SK-N-SH treated with all-trans-retinoic acid at 6 μM for 48 hours (cell line): ENCODE results near the gene TREX2.
A peak's percentile ranks its signal among the peaks of the same experiment; 100 is the strongest.

Experiments used
- ATAC-seq: fragments of 200-7000 bp; cut with Tn5 transposase; 3 replicates; pipeline ENCODE4 v1.9.1; 2020; ENCODE audit warnings: mild to moderate bottlenecking, moderate library complexity
- ARNTL ChIP-seq: fragments of 450-650 bp; formaldehyde crosslinking; IDR thresholded peaks from 2 replicates; pipeline ENCODE4 v1.5.0; 2020; ENCODE audit warnings: low read depth, mild to moderate bottlenecking, moderate library complexity, borderline replicate concordance
- BACH2 ChIP-seq: fragments of 250-450 bp; sonication (Bioruptor Pico); IDR thresholded peaks from 2 replicates; pipeline ENCODE4 v1.9.0; 2021; ENCODE audit warnings: mild to moderate bottlenecking, borderline replicate concordance
- CSDC2 ChIP-seq: fragments of 250-450 bp; sonication (Bioruptor Pico); IDR thresholded peaks from 2 replicates; pipeline ENCODE4 v1.5.0; 2020; ENCODE audit warnings: mild to moderate bottlenecking, moderate library complexity
- ESRRG ChIP-seq: fragments of 250-450 bp; sonication (Bioruptor Pico); IDR thresholded peaks from 2 replicates; pipeline ENCODE4 v1.6.1; 2021; ENCODE audit warnings: mild to moderate bottlenecking
- GLIS3 ChIP-seq: fragments of 250-450 bp; sonication (Bioruptor Pico); IDR thresholded peaks from 2 replicates; pipeline ENCODE4 v1.5.0; 2020; ENCODE audit warnings: mild to moderate bottlenecking, moderate library complexity
- ISL1 ChIP-seq: fragments of 250-450 bp; sonication (Bioruptor Pico); IDR thresholded peaks from 2 replicates; pipeline ENCODE4 v2.1.2; 2022; ENCODE audit warnings: mild to moderate bottlenecking, moderate library complexity
- OSR1 ChIP-seq: fragments of 250-450 bp; sonication (Bioruptor Pico); IDR thresholded peaks from 2 replicates; pipeline ENCODE4 v1.8.0; 2022; ENCODE audit warnings: moderate library complexity, mild to moderate bottlenecking, inconsistent platforms
- PPARA ChIP-seq: fragments of 250-450 bp; sonication (Bioruptor Pico); IDR thresholded peaks from 2 replicates; pipeline ENCODE4 v1.5.0; 2020; ENCODE audit warnings: mild to moderate bottlenecking, borderline replicate concordance
- RARB ChIP-seq: fragments of 250-450 bp; sonication (Bioruptor Pico); IDR thresholded peaks from 2 replicates; pipeline ENCODE4 v1.8.0; 2021; ENCODE audit warnings: mild to moderate bottlenecking, moderate library complexity
- SNAI2 ChIP-seq: fragments of 250-450 bp; sonication (Bioruptor Pico); IDR thresholded peaks from 2 replicates; pipeline ENCODE4 v1.5.0; 2020; ENCODE audit warnings: mild to moderate bottlenecking, moderate library complexity
- TCF4 ChIP-seq: fragments of 250-450 bp; sonication (Bioruptor Pico); IDR thresholded peaks from 2 replicates; pipeline ENCODE4 v1.8.0; 2021; ENCODE audit warnings: mild to moderate bottlenecking, moderate library complexity, borderline replicate concordance
- TOX ChIP-seq: fragments of 250-450 bp; sonication (Bioruptor Pico); IDR thresholded peaks from 2 replicates; pipeline ENCODE4 v1.8.0; 2021; ENCODE audit warnings: mild to moderate bottlenecking, moderate library complexity, borderline replicate concordance
- ZC3H10 ChIP-seq: fragments of 250-450 bp; sonication (Bioruptor Pico); IDR thresholded peaks from 2 replicates; pipeline ENCODE4 v1.5.1; 2021; ENCODE audit warnings: mild to moderate bottlenecking, moderate library complexity
- ZFP3 ChIP-seq: fragments of 250-450 bp; sonication (Bioruptor Pico); IDR thresholded peaks from 2 replicates; pipeline ENCODE4 v1.5.0; 2020; ENCODE audit warnings: mild to moderate bottlenecking, moderate library complexity
- ZFP30 ChIP-seq: fragments of 450-650 bp; formaldehyde crosslinking; IDR thresholded peaks from 2 replicates; pipeline ENCODE4 v1.5.0; 2022; ENCODE audit warnings: mild to moderate bottlenecking, moderate library complexity
- ZNF70 ChIP-seq: fragments of 450-650 bp; formaldehyde crosslinking; IDR thresholded peaks from 2 replicates; pipeline ENCODE4 v1.5.0; 2020; ENCODE audit warnings: mild to moderate bottlenecking, moderate library complexity
- ZNF8 ChIP-seq: fragments of 450-650 bp; formaldehyde crosslinking; IDR thresholded peaks from 2 replicates; pipeline ENCODE4 v1.5.0; 2020; ENCODE audit warnings: mild to moderate bottlenecking, moderate library complexity
- TF ChIP-seq, protein P1 (sequence below): fragments of 250-450 bp; sonication (Bioruptor Pico); IDR thresholded peaks from 2 replicates; pipeline ENCODE4 v1.8.0; 2020; ENCODE audit warnings: mild to moderate bottlenecking, moderate library complexity, borderline replicate concordance
- TF ChIP-seq, protein P2 (sequence below): fragments of 250-450 bp; sonication (Bioruptor Pico); IDR thresholded peaks from 2 replicates; pipeline ENCODE4 v1.5.1; 2020; ENCODE audit warnings: low read depth, mild to moderate bottlenecking, moderate library complexity
- TF ChIP-seq, protein P3 (sequence below): fragments of 250-450 bp; sonication (Bioruptor Pico); IDR thresholded peaks from 2 replicates; pipeline ENCODE4 v1.5.1; 2021; ENCODE audit warnings: mild to moderate bottlenecking, moderate library complexity

Gene TREX2

DNA sequence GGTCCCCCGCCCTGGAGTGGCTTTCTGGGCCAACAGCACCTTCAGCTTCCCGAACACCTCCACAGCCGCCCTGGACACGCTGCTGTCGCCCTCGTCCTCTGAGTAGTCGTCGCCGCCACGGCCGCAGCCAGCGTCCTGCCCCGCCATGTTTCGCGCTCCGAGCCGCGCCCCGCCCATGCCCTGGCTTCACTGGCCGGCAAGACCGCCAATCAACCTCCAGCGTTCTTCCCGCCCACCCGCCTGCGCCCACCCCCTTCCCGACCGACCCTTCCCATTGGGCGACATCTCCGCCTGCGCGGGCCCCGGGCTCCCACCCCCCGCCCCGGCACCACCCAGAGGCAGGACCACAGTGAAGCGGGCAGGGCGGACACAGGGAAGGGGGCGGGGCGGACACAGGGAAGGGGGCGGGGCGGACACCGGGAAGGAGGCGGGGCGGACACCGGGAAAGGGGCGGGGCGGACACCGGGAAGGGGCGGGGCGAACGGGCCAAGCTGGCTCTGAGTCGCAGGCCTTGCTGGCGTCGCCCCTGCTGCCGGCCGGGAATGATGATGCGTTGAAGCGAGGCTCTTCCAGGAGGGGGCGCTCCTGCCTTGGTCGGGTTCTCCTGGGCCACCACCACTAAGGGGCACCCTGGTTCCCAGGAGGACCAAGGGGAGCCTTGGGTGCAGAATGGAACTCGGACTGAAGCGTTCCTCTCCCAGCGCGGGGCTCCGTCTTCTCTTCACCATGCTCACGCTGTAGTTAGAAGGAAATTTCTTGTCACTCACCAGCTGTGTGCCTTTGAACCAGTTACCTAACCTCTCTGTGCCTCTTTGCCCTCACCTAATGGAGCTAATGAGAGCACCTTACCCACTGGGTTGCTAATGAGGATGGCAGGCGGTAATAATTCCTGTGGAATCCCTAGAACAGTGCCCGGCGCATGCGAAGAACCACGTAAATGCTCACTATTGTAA, 24.8 kb upstream of the TREX2 start, which contains the start of gene HAUS7:
TSS of gene HAUS7 (minus strand) at position 166 of the 953 bp plus-strand sequence. CDS start at position 147, 19 bp downstream.
- ATAC-seq = peak; percentile 84
- TF ChIP-seq GLIS3 (CRISPR knock-in tag) = no peak
- TF ChIP-seq, protein P1, sequence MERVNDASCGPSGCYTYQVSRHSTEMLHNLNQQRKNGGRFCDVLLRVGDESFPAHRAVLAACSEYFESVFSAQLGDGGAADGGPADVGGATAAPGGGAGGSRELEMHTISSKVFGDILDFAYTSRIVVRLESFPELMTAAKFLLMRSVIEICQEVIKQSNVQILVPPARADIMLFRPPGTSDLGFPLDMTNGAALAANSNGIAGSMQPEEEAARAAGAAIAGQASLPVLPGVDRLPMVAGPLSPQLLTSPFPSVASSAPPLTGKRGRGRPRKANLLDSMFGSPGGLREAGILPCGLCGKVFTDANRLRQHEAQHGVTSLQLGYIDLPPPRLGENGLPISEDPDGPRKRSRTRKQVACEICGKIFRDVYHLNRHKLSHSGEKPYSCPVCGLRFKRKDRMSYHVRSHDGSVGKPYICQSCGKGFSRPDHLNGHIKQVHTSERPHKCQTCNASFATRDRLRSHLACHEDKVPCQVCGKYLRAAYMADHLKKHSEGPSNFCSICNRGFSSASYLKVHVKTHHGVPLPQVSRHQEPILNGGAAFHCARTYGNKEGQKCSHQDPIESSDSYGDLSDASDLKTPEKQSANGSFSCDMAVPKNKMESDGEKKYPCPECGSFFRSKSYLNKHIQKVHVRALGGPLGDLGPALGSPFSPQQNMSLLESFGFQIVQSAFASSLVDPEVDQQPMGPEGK (CRISPR knock-in tag) = no peak

DNA sequence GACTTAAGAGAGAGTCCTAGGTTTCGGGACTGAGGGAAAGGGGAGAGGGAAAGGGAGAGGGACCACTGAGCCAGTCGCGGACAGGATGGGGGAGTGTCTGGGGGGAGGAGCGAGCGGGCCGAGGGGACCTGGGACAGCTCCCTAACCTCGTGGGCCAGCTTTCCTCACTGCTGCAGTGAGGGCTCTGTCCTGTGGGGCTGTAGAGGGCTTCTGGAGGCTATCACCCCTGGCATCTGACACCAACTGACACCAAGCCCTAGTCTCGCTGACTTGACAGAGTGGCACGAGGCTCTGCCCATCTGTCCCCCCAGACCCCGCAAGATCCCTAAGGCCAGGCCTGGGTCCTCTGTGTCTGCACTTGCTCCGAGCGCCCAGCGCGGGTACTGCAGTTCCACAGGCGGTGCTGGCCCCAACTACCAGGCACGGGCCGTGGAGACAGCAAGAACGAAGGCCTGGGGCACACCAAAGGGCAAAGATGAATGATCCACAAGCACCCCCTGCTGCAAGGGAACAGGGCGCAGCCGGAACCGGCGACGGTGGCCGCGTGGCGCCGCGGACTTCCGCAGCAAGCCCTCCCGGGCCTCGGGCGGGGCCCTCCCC, 24.1 kb upstream of the TREX2 start:
- no peak for TF ChIP-seq CSDC2 (CRISPR knock-in tag)
- no peak for TF ChIP-seq ESRRG
- no peak for TF ChIP-seq ZNF8 (CRISPR knock-in tag)
- TF ChIP-seq ZFP3 (CRISPR knock-in tag) = no peak
- TF ChIP-seq SNAI2 (CRISPR knock-in tag) = no peak
- TF ChIP-seq TOX (CRISPR knock-in tag) = no peak
- TF ChIP-seq PPARA (CRISPR knock-in tag) = no peak
- no peak for TF ChIP-seq ISL1 (CRISPR knock-in tag)
- TF ChIP-seq ZNF70 (CRISPR knock-in tag) = no peak
- TF ChIP-seq, protein P1 (CRISPR knock-in tag) = no peak
- TF ChIP-seq RARB = no peak
- TF ChIP-seq ZFP30 (CRISPR knock-in tag) = no peak
- no peak for TF ChIP-seq BACH2 (CRISPR knock-in tag)
- TF ChIP-seq ARNTL (CRISPR knock-in tag) = no peak
- TF ChIP-seq, protein P2, sequence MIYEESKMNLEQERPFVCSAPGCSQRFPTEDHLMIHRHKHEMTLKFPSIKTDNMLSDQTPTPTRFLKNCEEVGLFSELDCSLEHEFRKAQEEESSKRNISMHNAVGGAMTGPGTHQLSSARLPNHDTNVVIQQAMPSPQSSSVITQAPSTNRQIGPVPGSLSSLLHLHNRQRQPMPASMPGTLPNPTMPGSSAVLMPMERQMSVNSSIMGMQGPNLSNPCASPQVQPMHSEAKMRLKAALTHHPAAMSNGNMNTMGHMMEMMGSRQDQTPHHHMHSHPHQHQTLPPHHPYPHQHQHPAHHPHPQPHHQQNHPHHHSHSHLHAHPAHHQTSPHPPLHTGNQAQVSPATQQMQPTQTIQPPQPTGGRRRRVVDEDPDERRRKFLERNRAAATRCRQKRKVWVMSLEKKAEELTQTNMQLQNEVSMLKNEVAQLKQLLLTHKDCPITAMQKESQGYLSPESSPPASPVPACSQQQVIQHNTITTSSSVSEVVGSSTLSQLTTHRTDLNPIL (CRISPR knock-in tag) = no peak
- no peak for TF ChIP-seq OSR1 (CRISPR knock-in tag)
- TF ChIP-seq GLIS3 (CRISPR knock-in tag) = no peak
- TF ChIP-seq, protein P3, sequence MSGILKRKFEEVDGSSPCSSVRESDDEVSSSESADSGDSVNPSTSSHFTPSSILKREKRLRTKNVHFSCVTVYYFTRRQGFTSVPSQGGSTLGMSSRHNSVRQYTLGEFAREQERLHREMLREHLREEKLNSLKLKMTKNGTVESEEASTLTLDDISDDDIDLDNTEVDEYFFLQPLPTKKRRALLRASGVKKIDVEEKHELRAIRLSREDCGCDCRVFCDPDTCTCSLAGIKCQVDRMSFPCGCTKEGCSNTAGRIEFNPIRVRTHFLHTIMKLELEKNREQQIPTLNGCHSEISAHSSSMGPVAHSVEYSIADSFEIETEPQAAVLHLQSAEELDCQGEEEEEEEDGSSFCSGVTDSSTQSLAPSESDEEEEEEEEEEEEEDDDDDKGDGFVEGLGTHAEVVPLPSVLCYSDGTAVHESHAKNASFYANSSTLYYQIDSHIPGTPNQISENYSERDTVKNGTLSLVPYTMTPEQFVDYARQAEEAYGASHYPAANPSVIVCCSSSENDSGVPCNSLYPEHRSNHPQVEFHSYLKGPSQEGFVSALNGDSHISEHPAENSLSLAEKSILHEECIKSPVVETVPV (CRISPR knock-in tag) = no peak
- peak; percentile 57 for ATAC-seq

DNA sequence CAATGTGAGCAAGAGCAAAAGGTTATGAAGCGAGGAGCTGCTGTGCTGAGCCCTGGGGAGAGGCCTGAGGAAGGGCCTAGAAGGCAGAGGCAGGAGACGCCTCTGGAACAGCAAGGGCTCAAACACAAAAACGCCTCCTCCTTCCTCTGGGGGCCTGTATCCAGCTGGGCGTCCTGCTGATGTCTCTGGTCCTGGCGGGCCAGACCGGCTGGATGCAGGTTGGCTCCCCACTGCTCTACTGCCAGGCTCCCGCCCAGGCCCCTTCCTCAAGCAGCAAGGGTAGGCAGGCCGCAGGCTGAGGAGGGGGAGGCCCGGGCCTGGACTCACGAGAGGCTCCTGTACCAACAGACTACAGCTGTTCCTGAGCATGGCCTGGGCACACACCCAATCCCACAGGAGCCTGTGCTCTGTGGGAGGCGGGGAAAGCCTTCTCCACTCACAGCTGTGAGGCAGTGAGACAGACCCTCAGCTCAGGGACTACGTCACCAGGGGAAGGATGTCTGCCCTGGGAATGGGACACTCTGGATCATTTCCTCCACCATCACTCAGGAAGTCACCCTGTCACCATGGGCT, 22.2 kb upstream of the TREX2 start:
- no peak for ATAC-seq
- TF ChIP-seq ZFP3 (CRISPR knock-in tag) (no peak), ZFP30 (CRISPR knock-in tag) (no peak), GLIS3 (CRISPR knock-in tag) (no peak), TOX (CRISPR knock-in tag) (no peak), RARB (no peak), PPARA (CRISPR knock-in tag) (no peak), TCF4 (no peak), SNAI2 (CRISPR knock-in tag) (no peak), ZC3H10 (CRISPR knock-in tag) (no peak)
